Natural killer cell (primary cell): ENCODE data around the gene SPSB2. TPM values are rescaled to one million over a fixed set of nuclear protein-coding genes. Genes with fewer than 3 reads are reported as not detected.

Experiments used
- ATAC-seq, 3 donors: fragments of 150-1000 bp in 2 of 3; fragments of 200-7000 bp in 1 of 3; cut with Tn5 transposase; 1 replicate in 1 of 3; 2 replicates in 2 of 3; pipeline ENCODE4 v1.10.0; 2021; ENCODE audit warnings: mild to moderate bottlenecking in 2 of 3, moderate library complexity in 2 of 3
- DNase-seq, 2 donors: peaks; one replicate each; pipeline versions ENCODE4 v3.0.0 to v3.0.0-alpha.2; 2013 to 2021; ENCODE audit warnings: mixed read lengths in 1 of 2
- H3K27ac ChIP-seq: one replicate; pipeline ENCODE4 v1.5.1; 2013; ENCODE audit warnings: mild to moderate bottlenecking, low read length
- H3K27me3 ChIP-seq: one replicate; pipeline ENCODE4 v1.6.1; 2013; ENCODE audit warnings: low read length; ENCODE audit not compliant: control insufficient read depth, insufficient read depth
- H3K36me3 ChIP-seq: one replicate; pipeline ENCODE4 v1.6.1; 2013; ENCODE audit warnings: low read length; ENCODE audit not compliant: control insufficient read depth, insufficient read depth
- H3K4me1 ChIP-seq: one replicate; pipeline ENCODE4 v1.6.1; 2013; ENCODE audit warnings: low read length; ENCODE audit not compliant: control insufficient read depth, insufficient read depth
- H3K4me3 ChIP-seq: one replicate; pipeline ENCODE4 v1.5.1; 2013; ENCODE audit warnings: low read length
- H3K9me3 ChIP-seq: one replicate; pipeline ENCODE4 v1.6.1; 2013; ENCODE audit warnings: low read length; ENCODE audit not compliant: control insufficient read depth, insufficient read depth
- H3K27ac Mint-ChIP-seq, 2 donors: one replicate each; pipeline ENCODE4 v1.8.0; 2022; ENCODE audit warnings: mild to moderate bottlenecking in 2 of 2, mixed read lengths in 2 of 2, moderate library complexity in 1 of 2
- H3K27me3 Mint-ChIP-seq, 2 donors: one replicate each; pipeline ENCODE4 v1.8.0; 2022; ENCODE audit warnings: low read depth in 2 of 2, mixed read lengths in 2 of 2
- H3K36me3 Mint-ChIP-seq: one replicate; pipeline ENCODE4 v1.8.0; 2022; ENCODE audit warnings: mixed read lengths
- H3K4me1 Mint-ChIP-seq, 2 donors: one replicate each; pipeline ENCODE4 v1.8.0; 2022; ENCODE audit warnings: mixed read lengths in 2 of 2
- H3K4me3 Mint-ChIP-seq: one replicate; pipeline ENCODE4 v1.8.0; 2022; ENCODE audit warnings: mild to moderate bottlenecking, moderate library complexity, mixed read lengths
- H3K9me3 Mint-ChIP-seq, 2 donors: one replicate each; pipeline ENCODE4 v1.8.0; 2022; ENCODE audit warnings: mixed read lengths in 2 of 2
- CTCF ChIP-seq: fragments of 200-600 bp; IDR thresholded peaks from one replicate; pipeline ENCODE4 v1.8.0; 2022; ENCODE audit warnings: antibody characterized with exemption
- WGBS: methylation state at CpG from one replicate; pipeline ENCODE4 v1.1.7; 2013; ENCODE audit warnings: missing lambda C conversion rate; ENCODE audit not compliant: insufficient coverage; 5-methylcytosine and 5-hydroxymethylcytosine counted together
- intact Hi-C: fragments of 100-400 bp; cut with micrococcal nuclease; formaldehyde crosslinking; loops from one replicate; pipeline ENCODE4 v1.14.2; 2022
- total RNA-seq, 4 donors: library from RNA; stranded (reverse); fragments of 120-200 nt in 1 of 4; gene quantifications; one replicate each; pipeline versions ENCODE4 v1.2.3 to v1.2.4, GENCODE V29; 2013 to 2022

SPSB2 gene
- total RNA-seq, 3 donors from 2014 or later (not counting 1 experiment from before 2014, with no cell fraction given): 8.1 to 19.1 (median 8.4) TPM

GRCh38 chr12:6829536-6830220, 43.4 kb downstream of the SPSB2 start:
- H3K4me1 ChIP-seq: peaks cover 22% of the 10 kb centered on the region
- no peaks in the 10 kb centered on the region for H3K36me3 Mint-ChIP-seq
- ATAC-seq (no peak), DNase-seq (no peak)
- H3K27me3 ChIP-seq: peaks cover 43% of the 10 kb centered on the region
- H3K9me3 Mint-ChIP-seq: no peaks in the 10 kb centered on the region
- H3K4me1 Mint-ChIP-seq: peaks cover 20 to 33% of the 10 kb centered on the region in 2 donors
- H3K27ac Mint-ChIP-seq: peak overlapping the region in 1 of 2 donors; percentile 73
- H3K9me3 ChIP-seq: no peaks in the 10 kb centered on the region
- no peaks in the 10 kb centered on the region for H3K36me3 ChIP-seq
- H3K27ac ChIP-seq: no peak overlapping the region
- no peak for TF ChIP-seq CTCF
- WGBS: 65% methylated on average over 19 of the region's 19 CpGs
- intact Hi-C loops: loop anchor here (5.0 kb wide), 1 partner anchor 77 kb away; the partner anchor contains the start of gene MLF2
- peaks cover 57% of the 10 kb centered on the region in 2 donors for H3K27me3 Mint-ChIP-seq
- no peak overlapping the region for H3K4me3 ChIP-seq
- H3K4me3 Mint-ChIP-seq: peak overlapping the region; percentile 94

GRCh38 chr12:6828781-6829535, 44.1 kb downstream of the SPSB2 start:
- Mint-ChIP-seq H3K36me3 (no peaks in the 10 kb centered on the region), H3K27me3 (peaks cover 61 to 63% of the 10 kb centered on the region in 2 donors), H3K27ac (peak overlapping the region in 1 of 2 donors; percentile 73), H3K9me3 (no peaks in the 10 kb centered on the region), H3K4me3 (peak overlapping the region; percentile 94), H3K4me1 (peaks cover 20 to 33% of the 10 kb centered on the region in 2 donors)
- no peak for TF ChIP-seq CTCF
- H3K36me3 ChIP-seq: no peaks in the 10 kb centered on the region
- H3K9me3 ChIP-seq: no peaks in the 10 kb centered on the region
- H3K4me1 ChIP-seq: peaks cover 22% of the 10 kb centered on the region
- intact Hi-C loops: loop anchor here (5.0 kb wide), 1 partner anchor 77 kb away; the partner anchor contains the start of gene MLF2
- ATAC-seq: peak; percentile 53 to 59 (median 56)
- DNase-seq: peak in 1 of 2 donors; percentile 65
- H3K27ac ChIP-seq: no peak overlapping the region
- H3K4me3 ChIP-seq: peak overlapping the region; percentile 46
- peaks cover 44% of the 10 kb centered on the region for H3K27me3 ChIP-seq
- WGBS: under 1% methylated on average over 71 of the region's 71 CpGs

DNA sequence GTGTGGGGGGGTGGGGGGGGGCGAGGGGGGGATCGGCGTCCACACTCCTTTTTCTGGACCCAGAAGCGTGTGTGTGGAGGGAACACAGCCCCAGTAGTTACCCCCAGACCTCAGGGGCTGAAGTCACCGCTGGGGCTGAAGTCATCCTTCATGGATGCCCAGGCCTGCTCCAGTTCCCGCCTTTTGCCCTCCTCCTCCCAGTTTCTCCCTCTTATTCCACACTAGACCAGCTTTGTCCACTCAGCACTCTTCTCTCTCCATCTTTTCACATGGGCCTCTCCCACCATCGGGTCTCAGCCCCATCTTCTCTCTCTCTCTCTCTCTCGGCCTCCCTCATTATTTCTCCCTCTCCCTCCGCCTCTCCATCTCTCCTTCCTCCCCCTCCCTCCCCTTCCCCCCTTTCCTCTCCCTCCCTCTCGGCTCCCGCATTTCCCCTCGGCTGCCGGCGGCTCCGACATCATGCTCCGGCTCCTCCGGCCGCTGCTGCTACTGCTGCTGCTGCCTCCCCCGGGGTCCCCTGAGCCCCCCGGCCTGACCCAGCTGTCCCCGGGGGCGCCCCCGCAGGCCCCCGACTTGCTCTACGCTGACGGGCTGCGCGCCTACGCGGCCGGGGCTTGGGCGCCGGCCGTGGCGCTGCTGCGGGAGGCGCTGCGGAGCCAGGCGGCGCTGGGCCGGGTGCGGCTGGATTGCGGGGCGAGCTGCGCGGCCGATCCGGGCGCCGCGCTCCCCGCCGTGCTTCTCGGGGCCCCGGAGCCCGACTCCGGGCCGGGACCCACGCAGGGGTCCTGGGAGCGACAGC, 44.9 kb downstream of the SPSB2 start, which contains the start of gene P3H3:
P3H3 (plus strand) TSS at position 426 of the 799 bp plus-strand sequence; CDS start at position 460, 34 bp downstream.
- WGBS: under 1% methylated on average over 57 of the region's 60 CpGs
- Mint-ChIP-seq H3K9me3 (no peaks in the 10 kb centered on the region), H3K27ac (peak within 1 kb of the TSS in 1 of 2 donors; percentile 73), H3K27me3 (peaks cover 65 to 66% of the 10 kb centered on the region in 2 donors), H3K4me3 (peak within 1 kb of the TSS; percentile 94), H3K36me3 (no peaks in the 10 kb centered on the region), H3K4me1 (peaks cover 20 to 33% of the 10 kb centered on the region in 2 donors)
- ATAC-seq (peak; percentile 37 to 54 (median 49)), DNase-seq (peak in 1 of 2 donors; percentile 61)
- intact Hi-C loops: loop anchor here (5.0 kb wide), 1 partner anchor 76 kb away; the partner anchor contains the start of gene MLF2
- Histone ChIP-seq H3K4me3 (peak within 1 kb of the TSS; percentile 46), H3K27ac (no peak within 1 kb of the TSS), H3K27me3 (peaks cover 44% of the 10 kb centered on the region), H3K4me1 (peaks cover 22% of the 10 kb centered on the region), H3K9me3 (no peaks in the 10 kb centered on the region), H3K36me3 (no peaks in the 10 kb centered on the region)
- TF ChIP-seq CTCF: no peak
